T-helper 2 cell treated with Interferon-gamma antibody and Interleukin-4, amounts not matched to agents 100 ng/mL and 5 ng/mL, for 36 hours (primary cell): ENCODE results near the gene FGGY. TPM values are rescaled to one million over a fixed set of nuclear protein-coding genes. Genes with fewer than 3 reads are reported as not detected.
"Not testable (repeated sequence)": the region's sequence is repeated elsewhere in the genome, so short reads cannot be mapped to it uniquely, and the experiment has no call there.

Experiments used
- intact Hi-C: fragments of 100-400 bp; cut with micrococcal nuclease; formaldehyde crosslinking; loops from one replicate; pipeline ENCODE4 v1.15.1; 2023
- total RNA-seq: library from RNA; stranded (reverse); gene quantifications from 2 replicates; pipeline ENCODE4 v1.2.3, GENCODE V29; 2022

The FGGY gene
- total RNA-seq, 1 donor from 2014 or later = 10.7 TPM

DNA sequence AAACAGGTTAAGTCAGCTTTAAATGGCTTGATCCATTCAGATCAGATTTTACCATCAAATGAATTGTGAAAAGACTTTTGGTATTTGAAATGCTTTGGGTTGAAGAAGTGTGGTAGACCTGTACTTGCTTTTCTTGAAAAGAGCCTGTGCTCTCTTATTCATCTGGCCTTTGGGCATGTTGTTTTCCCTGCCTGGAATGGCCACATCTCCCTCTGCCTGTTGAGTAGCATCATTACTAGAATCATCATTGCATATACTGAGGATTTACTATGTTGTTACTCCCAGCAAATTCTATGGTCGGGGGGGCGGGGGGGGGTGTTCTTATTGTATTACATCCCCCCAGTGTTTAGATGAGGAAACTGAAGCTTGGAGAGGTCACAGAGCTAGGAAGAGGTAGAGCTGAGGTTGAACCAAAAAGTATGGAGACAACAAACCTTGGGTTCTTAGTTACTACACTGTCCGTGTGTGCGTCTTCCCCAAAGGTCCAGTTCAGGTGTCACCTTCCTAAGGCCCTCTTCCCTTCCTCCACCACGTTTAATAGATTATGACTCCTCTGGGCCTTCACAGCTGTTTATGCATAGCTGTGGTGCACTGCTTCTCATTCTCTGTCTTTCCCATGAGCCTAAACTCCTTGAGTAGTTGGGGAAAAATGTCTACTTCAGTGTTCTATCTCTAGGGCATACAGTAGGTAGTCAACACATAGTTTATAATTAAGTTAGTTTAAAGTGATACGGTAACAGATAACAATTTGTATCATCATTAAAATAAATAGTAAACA, 271.5 kb downstream of the FGGY start:
- intact Hi-C loops = no loop called here

GRCh38 chr1:59569198-59569597, 272.3 kb downstream of the FGGY start:
- intact Hi-C loops = no loop called here

GRCh38 chr1:59570524-59570923, 273.6 kb downstream of the FGGY start:
- intact Hi-C loops = no loop called here

GRCh38 chr1:59574085-59574484, 277.2 kb downstream of the FGGY start:
- intact Hi-C loops = no loop called here

DNA sequence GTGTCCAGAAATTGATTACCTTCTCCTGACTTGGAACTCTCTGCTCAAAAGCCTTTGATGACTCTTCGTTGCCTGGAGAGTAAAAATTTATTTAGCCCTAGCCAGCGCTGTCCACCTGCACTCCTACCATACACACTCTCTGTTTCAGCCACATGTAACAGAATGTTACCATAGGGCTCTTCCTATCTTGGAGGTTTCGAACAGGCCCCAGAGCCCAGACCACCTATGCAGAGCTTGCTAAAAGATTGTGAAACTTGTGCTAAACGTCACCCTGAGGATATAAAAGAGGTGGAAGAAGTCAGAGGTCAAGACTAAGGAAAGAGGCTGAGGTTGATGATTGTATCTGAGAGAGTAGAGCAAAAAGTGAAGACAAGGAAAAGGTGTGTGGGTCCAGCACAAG, 280.9 kb downstream of the FGGY start:
- intact Hi-C loops = no loop called here

DNA sequence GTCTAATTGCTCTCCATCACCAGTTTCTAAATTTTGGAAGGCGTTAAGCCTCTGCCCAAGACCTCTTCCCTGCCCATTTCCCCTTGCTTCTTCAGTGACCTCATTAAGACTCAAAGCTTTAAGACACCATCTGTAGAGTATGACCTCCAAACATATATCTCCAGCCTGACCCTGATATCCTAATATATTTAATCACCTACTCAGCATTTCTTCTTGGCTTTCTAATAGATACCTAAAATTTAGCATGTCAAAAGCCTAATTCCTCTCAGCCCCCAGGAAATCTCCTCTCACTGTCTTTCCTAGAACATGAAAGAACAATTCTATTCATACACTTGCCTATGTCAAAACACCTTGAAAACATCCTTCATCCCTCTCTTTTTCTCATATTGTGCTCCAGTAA, 282.3 kb downstream of the FGGY start:
- intact Hi-C loops = no loop called here

- intact Hi-C loops = no loop called here
Measured at GRCh38 chr1:59580257-59580656, 283.4 kb downstream of the FGGY start.

- intact Hi-C loops = not testable (repeated sequence)
Measured at GRCh38 chr1:59592410-59592809, 295.5 kb downstream of the FGGY start.

DNA sequence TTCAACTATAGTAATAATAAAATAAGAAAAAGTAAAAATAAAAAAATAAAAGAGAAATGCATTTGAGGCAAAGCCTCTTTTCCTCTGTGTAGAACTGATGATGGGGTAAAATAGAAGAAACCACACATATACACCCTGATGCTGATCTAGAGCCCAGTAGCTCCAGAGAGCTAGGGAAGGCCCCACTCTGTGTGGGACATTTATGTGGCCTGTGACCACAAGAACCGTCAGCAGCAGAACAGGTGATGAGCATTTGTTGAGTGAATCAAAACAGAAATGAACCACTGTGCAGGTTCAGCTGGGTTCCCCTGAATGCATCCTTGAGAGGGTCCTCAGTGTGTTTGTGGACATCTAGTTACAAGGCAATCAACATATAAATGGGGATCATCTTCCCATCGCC, 296.0 kb downstream of the FGGY start:
- intact Hi-C loops = no loop called here

DNA sequence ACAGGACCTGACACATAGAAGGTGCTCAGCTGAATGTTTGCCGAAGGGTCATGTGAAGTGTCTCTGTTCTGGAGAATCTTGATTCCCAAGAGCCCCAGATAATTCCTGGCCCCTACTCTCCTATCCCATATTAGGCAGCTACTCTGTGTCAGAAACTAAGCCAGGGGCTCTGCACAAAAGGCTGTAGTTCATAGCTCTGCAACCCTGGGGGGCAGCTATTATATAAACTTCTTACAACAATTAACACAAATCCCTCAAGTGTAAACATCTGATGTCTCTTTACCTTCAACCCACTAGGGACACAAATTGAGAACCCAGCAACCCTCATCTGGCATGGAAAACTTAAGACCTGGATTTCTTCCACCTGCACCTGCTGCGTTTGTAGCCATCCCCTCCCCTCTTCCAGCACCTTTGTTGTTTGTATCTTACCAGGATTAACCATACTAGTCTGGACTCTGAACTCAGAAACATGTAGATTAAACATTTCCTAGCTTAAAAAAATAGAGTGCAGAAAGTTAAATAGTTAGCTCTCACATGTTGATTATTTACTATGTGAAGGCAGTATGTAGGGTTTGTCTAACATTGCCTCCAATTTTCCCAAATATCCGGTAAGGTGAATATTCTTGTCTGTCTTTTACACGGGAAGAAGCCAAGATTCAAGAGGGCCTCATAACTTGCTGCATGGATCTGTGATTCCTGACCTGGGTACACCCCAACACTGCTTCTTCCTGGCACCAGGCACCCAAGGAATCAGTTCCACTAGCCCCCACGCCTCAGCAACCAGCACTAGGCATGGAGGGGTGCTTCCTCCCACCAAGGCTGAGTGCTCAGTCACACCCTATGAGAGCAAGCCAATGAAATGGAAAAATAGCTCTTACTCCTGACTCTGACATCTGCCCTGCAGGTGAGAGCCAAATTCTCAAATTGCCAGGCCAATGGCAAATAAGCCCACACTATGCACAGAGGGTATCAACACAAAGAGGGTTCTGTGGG, 297.2 kb downstream of the FGGY start:
- intact Hi-C loops = no loop called here

DNA sequence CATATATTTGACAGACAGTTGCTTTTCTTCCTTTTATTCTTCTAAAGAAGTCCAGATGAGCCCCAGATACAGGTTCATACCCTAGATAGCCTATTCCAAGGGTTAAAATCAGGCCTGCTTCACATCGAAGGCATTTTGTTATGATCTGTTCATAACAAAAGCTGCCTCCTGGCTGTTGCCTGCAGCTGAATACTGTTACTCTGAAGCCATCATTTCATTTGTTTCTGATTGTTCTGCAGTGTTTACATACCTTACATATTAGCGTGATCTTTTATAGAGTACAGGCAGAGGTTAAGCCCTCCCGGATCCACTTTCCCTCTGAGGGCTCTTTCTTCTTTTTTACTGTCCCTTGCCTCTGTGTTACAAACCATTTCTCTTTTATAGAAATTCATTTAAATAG, 298.9 kb downstream of the FGGY start:
- intact Hi-C loops = no loop called here

- intact Hi-C loops = no loop called here
Measured at GRCh38 chr1:59596432-59596831, 299.5 kb downstream of the FGGY start.

DNA sequence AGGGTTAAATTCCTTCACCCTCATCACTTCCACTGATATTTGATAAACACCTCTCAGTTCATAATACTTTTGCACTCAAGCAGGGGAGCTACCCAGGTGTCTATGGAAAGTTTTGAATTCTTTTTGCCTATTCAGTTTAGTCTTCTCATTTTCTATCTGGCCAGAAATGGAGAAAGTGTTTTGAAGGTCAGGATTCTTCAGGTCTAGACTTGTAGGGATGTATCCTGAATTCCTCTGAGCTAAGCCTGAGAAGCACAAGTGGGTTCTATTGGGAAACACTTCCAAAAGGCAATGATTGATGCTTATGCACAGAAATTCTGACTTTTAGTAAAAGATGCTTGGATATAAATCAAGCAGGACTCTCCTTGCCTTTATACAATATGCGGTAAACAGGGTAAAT, 300.1 kb downstream of the FGGY start:
- intact Hi-C loops = no loop called here

DNA sequence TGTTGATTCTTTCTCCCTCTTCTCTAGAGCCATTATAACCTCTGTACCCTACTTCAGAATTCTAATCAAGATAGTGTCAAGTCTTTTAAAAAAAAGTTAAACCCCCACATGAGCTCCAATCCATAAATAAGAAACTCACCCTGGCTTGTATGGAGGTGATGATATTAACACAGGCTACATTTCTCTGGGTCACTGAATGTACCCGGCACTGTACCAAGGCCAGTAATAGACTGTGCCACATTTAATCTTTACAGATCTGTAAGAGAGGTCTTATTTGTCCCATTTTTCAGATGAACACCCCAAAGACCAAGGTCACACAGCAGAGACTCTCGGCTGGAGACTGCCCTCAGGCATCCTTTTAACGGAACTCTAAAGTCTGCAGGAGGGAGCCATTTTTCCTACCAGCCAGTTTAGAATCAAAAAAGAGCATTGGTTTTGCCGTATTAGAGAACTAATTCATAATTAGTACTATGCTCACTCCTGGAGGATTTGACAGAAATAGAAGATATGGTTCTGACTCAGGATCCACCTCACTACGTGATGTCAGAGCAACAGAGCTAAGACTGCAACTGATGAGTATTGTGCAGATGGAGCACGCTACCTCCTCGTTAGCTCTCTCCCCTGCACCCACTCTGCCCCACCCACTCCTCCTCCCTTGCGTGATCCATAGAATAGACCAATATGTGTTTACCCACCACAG, 300.7 kb downstream of the FGGY start:
- intact Hi-C loops = no loop called here

GRCh38 chr1:59598120-59598440, 301.2 kb downstream of the FGGY start:
- intact Hi-C loops = no loop called here

- intact Hi-C loops = no loop called here
Measured at GRCh38 chr1:59601041-59601441, 304.1 kb downstream of the FGGY start.

DNA sequence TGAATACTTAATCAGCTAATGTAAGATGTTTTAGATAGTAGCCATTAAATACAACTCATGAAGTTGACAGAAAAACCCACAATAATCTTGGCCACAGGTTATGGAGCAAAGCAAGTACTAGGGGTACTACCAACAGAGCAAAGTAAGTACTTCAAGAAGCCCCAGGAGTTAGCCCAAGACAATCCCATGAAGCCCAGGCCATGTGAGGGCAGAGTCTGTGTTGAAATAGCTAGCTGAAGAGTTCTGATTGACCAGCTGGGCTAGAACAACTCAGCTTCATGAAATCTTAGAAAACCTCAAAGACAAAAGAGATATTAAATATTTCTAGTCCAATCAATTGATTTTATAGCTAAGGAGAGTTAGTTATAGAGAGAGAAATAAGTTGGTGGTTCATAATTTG, 304.9 kb downstream of the FGGY start:
- intact Hi-C loops = no loop called here

- intact Hi-C loops = no loop called here
Measured at GRCh38 chr1:59604191-59604590, 307.3 kb downstream of the FGGY start.

DNA sequence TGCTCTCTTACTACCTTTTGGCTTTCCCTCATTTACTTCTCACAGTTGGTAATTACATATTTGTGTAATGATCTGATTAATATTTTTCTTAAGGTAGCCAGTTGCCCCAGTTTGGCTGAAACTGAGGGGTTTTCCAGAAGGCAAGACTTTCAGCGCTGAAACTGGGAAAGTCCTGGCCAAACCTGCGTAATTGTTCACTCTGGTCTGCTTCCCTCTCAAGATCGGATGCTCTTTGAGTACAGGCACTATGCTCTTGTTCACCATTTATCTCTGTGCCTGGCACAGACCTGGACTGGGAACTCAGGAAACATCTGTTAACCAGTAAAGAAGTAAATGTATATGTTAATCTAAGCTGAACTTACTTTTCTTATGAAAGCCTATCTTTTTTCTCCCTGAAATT, 308.3 kb downstream of the FGGY start:
- intact Hi-C loops = no loop called here

- intact Hi-C loops = no loop called here
Measured at GRCh38 chr1:59605761-59606160, 308.9 kb downstream of the FGGY start.

DNA sequence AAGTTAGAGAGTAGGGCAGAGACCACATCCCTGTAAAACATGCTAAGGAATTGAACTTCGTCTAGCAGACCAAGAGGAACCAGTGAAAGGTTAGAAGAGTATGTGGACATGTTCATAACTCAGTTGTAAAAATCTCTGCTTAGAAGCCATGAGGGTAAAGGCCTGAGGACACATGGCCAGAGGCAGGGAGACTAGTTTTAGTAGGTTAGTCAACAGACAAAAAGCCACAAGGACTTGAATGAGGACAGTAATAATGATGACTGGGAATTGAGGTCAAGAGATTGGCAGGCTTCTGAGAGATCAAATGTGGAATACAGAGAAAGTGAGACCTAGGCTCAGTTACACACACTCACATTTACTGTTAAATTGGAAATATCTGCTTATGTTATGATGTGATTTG, 312.4 kb downstream of the FGGY start:
- intact Hi-C loops = no loop called here

DNA sequence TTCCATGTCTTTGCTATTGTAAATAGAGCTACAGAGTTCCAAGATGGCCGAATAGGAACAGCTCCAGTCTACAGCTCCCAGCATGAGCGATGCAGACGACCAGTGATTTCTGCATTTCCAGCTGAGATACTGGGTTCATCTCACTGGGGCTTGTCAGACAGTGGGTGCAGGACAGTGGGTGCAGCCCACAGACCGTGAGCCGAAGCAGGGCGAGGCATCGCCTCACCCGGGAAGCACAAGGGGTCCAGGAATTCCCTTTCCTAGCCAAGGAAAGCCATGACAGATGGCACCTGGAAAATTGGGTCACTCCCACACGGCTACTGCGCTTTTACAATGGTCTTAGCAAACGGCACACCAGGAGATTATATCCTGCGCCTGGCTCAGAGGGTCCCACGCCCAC, 313.6 kb downstream of the FGGY start:
- intact Hi-C loops = not testable (repeated sequence)
